GM19324 (cell line): Measurements from ENCODE around the gene SCGB3A2.

ENCODE experiments used
- ATAC-seq: cut with Tn5 transposase; IDR thresholded peaks from one replicate; pipeline ENCODE4 v1.9.1; 2021; ENCODE audit warnings: mild to moderate bottlenecking, moderate library complexity; ENCODE audit not compliant: unreplicated experiment, low FRiP score

Gene SCGB3A2, protein sequence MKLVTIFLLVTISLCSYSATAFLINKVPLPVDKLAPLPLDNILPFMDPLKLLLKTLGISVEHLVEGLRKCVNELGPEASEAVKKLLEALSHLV

DNA sequence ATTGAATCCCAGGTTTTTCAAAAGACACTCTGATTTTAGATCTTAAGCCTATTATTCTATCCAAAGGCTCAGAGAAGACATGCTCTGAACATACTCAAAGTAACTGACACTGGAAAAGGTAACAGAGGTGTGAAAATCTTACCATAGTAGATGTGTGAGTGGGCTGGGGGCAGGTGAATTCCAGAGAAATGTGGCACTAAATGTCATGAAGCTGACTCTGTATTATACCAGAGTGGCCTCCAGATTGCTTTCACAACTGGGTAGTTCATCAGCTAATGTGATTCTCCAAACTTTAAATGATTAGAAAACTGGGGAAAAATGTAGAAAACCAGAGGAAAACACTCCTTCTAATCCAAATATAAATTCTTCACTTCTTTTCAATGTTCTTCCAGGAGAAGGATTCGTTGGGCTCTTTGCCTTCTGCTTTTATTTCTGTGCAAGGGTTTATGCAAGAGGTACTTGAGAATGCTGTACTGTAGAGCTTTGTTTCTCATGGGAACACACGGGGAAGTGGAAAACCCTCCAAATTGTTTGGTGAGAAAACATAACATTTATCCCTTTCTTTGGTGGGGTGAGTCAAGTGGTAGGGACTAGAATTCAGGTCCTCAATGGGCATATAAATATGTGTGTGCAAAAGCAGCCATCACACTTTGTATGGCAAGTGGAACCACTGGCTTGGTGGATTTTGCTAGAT, at the start of gene SCGB3A2:
Gene SCGB3A2 (plus strand): TSS at position 646 of the 694 bp plus-strand sequence. CDS start 93 bp downstream, outside the sequence.
- ATAC-seq = no peak

DNA sequence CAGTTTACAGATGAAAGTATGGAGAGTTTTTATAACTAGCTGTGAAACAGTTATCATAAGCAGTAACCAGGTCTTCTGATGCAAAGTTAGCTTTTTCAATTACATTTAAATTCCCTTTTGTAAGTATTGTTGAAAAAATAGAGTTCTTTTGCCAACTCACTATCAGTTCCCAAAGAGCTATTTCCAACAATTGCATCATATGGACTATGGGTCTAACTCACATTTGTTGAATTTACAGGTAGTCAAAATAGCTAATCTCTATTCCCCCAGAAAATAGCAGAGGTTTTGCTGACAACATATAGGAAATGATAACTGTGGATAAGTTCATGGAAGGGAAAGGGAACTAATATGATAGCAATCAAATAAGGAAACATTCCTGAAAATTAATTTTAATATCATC, 48.5 kb upstream of the SCGB3A2 start:
- no peak for ATAC-seq

DNA sequence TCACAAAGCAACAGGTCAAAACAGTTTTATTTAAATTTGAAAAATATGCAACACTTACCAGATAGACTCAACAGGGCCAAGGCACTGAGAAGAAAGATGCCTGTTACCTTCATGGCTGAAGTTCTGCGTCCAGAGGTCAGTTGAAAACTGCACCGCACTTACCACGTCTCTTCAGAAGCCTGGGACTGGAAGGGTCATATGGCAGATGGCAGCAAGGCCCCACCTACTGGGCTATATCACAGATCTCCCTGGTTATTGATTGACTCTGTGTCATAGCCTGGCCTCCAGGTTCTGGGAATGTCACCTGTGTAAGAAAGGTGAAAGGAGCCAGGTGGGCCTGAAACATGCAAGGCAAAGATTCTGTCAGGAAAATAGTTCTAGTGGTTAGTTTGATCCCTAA, 47.0 kb upstream of the SCGB3A2 start, which contains the start of gene SPINK1:
Gene SPINK1 (minus strand): TSS at position 207 of the 400 bp plus-strand sequence. CDS start 94 bp downstream, at position 113.
- ATAC-seq = no peak

DNA sequence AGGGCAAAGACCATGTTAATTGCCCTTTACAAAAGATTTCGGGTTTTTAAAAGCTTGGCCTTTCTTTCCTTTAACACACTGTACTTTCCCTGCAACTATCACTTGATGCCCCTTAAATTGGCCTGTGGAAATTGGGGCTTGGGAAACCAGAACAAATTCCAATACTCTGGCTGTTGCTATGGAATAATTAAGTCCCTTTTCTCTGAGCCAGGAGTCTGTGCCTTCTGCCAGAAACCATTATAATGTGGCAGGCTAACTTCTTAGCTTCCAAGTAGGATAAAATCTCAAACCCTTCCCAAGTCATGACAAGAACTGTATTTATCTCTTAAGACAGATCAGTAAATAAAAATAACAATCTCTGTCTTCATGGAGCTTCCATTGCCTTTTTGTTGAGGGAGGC, 46.0 kb upstream of the SCGB3A2 start:
- no peak for ATAC-seq

DNA sequence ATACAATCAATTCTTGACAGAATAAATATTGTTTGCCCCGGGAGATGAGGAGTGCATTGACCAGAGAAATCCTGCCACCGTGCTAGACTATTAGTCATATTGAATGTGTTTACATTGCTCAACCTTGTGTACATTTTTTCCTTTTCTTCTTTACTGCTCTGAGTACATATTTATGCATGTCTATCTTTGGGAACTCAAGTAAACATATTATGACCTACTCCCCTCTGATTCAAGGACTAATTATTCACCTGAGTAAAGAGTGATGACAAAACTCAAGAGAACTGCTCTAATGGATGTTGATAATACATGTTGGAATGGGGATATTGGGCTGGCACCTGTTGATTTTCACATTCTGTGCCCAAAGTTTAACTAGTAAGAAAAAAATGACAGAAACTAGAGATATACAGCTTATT, 43.1 kb upstream of the SCGB3A2 start:
- no peak for ATAC-seq

DNA sequence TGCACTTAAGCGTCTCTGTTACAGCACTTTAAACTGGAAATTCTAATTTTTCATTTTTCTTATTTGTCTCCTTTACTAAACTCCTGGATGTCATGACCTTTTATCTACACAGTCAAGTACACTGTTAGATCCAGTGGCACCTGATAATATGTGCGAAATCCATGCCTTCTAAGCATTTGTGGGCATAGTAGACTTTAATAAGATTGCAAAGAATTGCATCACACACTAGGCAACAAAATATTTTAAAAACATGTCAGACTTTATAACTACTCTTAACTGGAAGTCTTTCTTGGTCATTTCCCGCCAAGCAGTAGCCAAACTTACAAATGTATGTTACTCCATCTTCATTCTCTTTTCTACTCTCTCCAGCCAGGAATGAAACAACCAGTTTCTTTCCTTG, 42.1 kb upstream of the SCGB3A2 start:
- ATAC-seq = no peak

DNA sequence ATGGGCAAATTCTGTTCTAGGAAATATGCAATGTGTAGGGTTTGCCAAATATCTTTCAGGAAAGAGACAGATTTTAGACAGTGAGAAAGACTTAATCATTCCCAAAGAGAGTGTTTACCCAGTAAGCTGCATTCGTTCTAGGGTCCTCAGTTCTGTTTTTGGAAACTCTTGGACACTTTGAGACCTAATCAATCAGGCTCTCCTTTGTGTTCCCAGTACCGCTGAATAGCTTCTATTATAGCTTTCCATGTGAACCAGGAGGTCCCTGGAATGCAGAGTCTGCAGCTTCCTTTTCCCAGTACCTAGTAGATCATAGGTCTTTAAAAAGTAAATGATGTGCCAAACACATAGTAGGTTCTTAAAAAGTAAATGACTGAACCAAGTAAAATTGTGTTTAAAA, 35.6 kb upstream of the SCGB3A2 start:
- ATAC-seq = no peak

DNA sequence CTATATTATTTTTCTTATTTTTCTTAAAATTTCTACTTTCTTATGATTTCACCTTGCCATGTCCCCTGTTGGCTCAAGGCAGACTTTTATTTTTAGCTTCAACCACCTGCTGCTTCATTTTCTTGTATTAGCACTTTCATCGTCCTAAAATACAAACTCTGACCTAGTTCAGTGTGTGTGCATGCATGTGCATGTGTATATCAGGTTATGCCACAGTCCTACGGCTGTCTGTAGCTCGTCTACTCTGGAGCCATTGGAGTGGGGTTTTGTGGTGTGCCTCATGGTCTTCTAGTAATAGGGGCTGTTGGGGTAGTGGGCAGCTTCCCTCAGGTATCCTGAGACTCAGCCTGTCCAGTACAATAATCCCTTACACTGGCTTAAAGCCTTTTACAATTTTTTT, 33.7 kb upstream of the SCGB3A2 start:
- ATAC-seq = no peak

DNA sequence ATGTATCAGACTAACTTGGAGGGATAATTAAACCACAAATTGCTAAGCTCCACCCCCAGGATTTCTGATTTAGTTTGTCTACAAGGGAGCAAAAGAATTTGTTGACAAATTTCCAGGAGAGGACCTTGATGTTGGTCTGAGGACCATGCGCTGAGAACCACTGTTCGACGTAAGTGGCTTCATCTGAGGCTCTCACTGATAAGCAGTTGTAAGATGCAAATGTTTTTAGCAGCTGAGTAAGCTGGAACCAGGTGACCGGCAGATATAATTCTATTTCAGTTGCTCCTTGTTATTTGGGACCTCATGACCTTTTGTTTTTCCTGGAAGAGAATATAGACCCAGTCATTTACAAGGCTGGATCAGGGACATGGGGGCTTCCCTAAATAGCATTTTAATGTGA, 32.9 kb upstream of the SCGB3A2 start:
- ATAC-seq = no peak

DNA sequence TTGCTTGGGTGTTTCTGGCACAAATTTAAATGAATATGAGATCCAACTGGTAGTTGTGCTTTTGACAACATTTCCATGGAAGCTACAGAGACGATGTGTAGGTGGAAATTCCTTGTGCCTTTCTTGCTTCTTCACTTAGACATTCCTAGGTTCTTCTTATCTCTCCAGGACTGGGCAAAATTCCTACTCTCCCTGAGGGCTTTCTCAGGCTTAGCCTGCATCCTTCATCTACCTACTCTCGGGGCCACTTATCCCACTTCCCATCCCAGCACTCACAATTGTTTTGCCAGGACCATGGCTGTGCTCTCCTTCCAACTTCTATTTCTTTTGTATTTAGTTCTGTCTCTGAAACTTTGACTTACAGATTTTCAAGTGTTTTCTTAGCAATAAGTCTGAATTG, 29.3 kb upstream of the SCGB3A2 start:
- ATAC-seq = no peak

DNA sequence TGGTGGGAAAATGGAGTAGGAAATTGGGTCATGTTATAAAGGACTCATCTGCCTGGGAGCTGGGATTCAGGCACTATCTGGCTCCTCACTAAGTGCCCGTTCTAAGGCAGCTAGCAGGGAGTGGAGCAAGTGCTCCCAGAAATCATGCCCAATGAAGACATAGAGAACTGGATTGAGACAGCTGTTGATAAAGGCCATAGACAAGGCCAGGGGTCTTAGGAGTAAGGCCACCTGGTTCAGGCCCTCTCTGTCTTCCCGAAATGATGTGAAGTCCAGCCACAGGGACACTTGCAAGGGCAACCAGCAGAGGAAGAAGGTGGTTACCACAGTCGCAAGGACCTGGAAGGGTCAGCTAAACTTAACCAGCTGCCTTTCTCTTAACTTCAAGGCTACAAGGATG, 26.9 kb upstream of the SCGB3A2 start:
- ATAC-seq = no peak

DNA sequence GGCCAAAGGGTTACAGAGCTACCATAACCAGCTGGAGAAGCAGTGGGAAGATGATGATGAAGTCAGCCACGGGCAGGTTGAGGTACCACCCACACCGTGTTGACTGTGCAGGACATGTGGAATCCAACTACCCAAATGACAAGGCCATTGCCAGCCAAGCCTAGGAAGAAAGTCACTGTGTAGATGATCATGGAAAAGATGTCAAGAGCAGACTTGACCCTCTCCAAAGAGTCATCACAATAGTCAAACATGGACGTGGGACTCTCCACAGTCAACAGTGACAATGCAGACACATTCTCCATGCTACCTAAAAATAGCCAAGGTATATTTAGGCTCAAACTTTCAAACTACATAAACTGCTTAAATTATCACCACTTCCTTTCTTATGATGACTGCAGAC, 26.1 kb upstream of the SCGB3A2 start:
- no peak for ATAC-seq

DNA sequence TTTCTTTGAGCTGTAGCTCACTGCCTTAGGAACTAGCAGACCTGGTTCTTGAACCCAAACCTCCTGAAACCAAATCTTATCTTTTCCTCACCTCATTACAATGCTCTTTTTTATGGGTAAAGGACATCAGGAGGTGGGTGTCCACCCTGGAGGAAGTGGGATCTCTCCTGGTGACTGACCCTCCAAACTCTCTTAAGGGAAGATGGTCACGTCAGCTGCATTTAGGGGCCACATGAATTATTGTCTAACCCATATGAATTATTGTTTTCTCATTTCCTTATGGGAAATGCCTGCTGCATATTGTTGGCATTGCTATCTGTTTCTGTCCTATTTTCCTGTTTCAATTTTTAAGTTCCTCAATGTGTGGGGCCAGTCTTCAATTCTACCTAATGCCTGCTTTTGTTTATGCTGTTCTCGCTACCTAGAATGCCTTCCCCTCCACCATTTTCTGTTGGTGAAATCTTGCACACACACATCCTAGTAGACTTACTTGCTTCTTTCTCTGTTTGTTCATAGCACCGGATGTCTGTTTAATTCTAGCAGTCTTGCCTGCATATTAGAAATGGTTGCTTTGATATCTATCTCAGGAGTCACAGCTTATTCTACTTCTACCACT, 25.0 kb upstream of the SCGB3A2 start:
- ATAC-seq = no peak

DNA sequence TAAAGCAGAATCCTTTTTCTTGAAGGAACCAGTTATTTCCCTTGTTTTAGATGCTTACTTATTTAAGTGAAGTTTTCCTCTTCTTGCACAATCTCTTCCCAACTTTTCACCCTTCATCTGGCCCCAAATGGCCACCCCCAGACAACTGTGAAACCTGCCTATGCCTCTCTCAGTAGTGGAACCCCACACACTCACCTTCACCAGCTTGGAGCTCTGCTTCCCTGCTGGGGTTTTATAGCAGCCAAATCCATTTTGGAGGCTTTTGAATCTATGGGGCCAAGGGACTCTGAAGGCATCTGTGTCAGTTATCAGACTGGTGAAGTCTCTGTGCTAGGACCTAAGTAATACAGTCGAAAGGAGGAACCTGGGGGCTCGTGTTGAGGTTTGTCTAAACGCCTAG, 24.2 kb upstream of the SCGB3A2 start:
- ATAC-seq = no peak

DNA sequence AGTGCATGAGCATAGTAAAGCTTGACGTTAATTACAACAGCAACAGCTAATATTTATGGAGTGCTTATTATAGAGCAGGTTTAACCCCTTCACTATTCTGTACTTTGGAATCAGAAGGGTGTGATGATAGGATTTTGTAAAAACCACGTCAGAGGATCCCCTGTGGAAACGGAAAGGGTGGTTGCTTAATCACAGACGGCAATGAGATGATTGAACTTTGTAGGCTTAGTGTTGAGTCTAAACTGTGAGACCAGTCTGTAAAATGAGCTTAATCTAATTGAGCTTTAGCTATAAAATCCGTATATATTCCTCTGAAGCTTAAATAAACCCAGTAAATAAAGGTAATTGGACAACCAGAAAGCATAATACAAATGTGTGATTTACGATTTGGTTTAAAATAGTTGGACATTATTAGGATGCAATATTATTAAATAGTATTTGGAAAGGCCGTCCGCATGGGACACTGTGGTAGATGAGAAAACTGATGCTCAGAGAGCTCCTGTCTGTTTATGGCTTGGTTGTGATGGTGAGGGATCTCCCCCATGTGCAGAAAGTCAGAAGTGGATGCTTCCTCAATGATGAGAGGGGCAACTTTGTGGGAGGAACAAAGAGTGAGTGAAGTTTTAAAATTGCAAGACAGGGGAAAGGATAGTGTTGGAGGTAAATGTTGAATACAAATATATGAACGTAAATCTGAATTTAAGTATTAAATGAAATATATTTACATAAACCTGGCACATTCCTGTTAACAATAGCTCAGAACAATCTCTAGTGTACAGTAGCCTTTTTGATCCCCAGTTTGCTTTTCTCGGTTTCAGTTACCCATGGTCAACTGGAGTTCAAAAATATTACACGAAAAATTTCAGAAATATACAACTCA, 23.4 kb upstream of the SCGB3A2 start:
- ATAC-seq = no peak

DNA sequence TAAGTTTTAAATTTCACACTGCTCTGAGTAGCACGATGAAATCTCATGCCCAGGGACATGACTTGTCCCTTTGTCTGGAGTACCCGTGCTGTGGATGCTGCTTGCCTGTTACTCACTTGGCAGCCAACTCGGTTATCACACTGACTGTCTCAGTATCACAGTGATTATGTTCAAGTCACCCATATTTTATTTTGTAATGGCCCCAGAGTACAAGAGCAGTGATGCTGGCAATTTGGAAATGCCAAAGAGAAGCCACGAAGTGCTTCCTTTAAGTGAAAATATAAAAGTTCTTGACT, 22.8 kb upstream of the SCGB3A2 start:
- ATAC-seq = no peak

DNA sequence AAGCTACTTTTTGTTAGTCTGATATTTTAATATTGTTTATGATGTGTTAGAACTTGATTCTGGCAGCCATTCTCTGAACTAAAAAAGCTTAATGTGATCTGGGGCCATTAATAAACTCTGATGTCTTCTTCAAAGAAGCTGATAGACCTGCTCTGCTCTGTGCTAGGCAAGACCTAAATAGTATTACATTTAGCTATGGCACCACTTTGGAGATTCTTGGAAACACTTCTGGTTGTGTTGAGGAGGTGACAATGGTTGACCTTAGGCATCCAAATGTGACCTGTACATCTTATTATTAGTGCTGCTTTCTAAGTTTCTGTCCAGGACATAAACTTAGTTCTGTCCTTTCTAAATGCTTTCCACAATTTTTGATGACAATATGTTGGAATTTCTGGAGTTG, 21.7 kb upstream of the SCGB3A2 start:
- ATAC-seq = no peak

DNA sequence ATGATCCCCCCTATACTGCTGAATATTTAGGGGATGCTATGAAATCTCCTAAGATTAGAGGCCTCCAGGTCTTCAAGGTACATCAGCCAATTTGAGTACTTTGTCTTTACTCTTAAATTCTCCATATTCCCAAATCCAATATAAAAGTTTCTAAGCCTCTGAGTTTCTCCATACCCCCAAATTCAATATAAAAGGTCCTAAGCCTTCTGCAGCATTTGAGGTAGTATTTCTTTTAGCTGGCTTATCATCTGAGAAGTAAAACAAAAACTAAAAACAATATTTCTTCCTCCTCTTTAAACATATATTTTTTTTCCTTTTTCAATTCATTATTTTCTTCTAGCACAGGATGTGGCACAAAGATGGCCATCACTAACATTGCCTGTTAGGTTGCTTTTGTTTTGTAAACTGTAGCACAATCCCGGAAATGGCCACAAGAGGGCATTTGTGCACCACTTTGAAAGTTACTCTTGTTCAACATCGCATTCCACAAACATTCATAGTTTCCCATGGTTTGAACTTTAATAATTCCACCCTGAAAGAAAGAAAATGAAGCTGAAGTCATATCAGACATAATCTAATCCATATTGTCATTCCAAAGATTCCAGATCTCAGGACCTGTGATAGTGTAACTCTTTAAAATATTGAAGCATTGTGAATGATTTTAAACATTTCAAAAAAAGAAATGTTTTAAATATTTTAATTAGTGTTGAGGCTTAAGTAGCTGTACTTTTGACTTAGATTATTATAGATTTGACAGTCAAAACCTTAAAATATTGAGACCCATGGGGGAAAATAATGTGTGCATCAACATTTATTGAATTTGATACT, 21.0 kb upstream of the SCGB3A2 start:
- ATAC-seq = no peak

DNA sequence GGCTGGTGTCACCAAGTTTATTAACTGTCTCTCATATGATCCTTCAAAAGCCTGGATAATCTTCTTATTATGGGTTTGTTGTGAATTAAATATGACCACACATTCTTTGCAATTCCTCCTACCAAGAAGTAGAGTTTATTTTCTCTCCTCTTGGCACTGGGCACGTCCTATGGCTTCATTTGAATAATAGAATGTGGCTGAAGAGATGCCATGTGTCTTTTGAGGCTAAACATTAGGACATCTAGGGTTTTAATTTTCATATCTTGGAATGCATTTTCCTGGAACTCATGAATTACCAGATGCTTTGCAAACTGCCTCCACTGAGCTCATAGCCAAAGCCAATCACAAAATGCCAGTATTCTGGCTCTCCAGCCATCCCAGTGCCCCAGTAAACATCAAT, 19.9 kb upstream of the SCGB3A2 start:
- ATAC-seq = no peak

DNA sequence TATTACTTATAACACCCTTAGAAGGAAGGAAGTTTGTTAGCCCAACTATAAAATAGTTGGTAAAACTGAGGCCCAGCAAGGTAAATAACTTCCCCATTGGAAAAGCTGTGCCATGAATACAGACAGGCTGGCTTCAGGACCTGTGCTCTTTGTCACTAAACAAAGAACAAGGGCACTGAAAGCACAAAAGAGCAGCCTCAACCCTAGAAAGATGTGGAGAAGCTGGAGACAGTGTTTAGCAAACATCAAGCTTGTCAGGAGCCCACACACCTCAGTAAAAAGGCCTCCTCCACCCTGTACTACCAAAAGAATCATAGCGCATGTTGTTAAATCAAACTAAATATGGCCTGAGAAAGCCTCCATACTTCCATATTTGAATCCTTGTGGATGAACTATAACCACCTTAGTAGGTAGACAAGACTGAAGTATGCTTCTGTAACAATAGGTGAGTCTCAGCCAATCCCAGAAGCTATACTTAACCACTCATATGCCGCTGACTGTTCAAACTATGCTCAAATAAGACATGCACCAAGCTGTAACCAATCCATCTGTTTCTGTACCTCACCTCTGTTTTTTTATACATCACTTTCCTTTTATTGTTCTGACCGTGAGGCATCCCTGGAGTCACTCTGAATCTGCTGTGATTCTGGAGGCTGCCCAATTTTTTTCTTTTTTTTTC, 18.4 kb upstream of the SCGB3A2 start:
- ATAC-seq = no peak
